ENCODE measurements around the gene ZNF805. TPM values are rescaled to one million over a fixed set of nuclear protein-coding genes. Genes with fewer than 3 reads are reported as not detected.

The ZNF805 gene
- total RNA-seq (2022) (13.8 and 14.1 TPM in 2 replicates), Bru-seq, nascent RNA (percentile 79 among the genes with signal in this experiment), BruChase-seq, experiment 1, labeled RNA remaining after a 6-hour chase (percentile 69 among the genes with signal in this experiment), BruChase-seq, experiment 2, labeled RNA remaining after a 2-hour chase (percentile 75 among the genes with signal in this experiment)
- long read RNA-seq, partial matches to known transcripts = 1 of 4 reads
- long read RNA-seq, other reads (novel, unspliced or antisense) = 0 of 4 reads

DNA sequence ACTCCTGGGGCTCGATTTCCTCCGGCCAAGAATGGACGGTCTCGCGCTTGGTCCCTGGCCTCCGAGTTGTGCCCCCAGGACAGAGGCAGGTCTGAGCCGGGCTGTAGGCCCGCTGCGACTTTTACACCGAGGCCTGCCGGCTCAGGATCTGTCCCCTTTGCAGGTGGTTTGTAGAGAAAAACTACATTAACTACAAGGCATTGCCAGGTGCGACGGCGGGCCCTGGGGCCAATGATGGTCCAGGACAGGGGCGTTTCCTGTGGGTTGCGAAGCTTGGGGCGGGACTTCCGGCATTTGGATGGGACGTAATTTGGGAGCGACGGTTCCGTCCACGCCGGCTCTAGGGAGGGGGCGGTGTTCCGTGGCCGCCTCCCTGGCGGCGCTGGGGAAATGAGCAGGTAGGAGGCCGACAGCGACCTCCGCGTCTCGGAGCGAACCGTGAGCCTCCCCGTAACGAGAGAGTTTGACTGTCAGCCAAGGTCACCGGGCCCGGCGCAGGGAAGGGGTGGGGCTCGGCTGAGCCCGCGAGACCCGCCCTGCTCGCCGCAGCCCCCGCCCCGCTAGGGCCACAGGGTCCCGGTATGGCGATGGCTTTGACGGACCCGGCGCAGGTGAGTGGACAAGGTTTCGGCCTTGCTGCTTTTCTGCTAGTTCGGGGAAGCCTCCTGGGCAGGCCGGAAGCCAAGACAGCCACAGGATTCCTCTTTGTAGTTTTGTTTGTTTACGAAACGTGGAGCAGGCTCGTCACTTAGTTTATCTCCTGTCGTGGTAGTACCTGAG lies at the start of gene ZNF805:
TSS of gene ZNF805 (plus strand) at position 322 of the 780 bp plus-strand sequence. CDS start at position 582, 260 bp downstream.
- TF ChIP-seq, protein P1, sequence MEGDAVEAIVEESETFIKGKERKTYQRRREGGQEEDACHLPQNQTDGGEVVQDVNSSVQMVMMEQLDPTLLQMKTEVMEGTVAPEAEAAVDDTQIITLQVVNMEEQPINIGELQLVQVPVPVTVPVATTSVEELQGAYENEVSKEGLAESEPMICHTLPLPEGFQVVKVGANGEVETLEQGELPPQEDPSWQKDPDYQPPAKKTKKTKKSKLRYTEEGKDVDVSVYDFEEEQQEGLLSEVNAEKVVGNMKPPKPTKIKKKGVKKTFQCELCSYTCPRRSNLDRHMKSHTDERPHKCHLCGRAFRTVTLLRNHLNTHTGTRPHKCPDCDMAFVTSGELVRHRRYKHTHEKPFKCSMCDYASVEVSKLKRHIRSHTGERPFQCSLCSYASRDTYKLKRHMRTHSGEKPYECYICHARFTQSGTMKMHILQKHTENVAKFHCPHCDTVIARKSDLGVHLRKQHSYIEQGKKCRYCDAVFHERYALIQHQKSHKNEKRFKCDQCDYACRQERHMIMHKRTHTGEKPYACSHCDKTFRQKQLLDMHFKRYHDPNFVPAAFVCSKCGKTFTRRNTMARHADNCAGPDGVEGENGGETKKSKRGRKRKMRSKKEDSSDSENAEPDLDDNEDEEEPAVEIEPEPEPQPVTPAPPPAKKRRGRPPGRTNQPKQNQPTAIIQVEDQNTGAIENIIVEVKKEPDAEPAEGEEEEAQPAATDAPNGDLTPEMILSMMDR (IDR thresholded peaks at IDR 0.05; ENCODE audit: unreplicated experiment) = no peak
- H3K4me1 Mint-ChIP-seq (ENCODE audit: low read depth, unreplicated experiment) = peaks cover 8% of the 10 kb centered on the region
- H3K27me3 Mint-ChIP-seq (ENCODE audit: unreplicated experiment) = no peaks in the 10 kb centered on the region
- CTCF ChIA-PET = no interaction called here
- H3K4me3 Mint-ChIP-seq (ENCODE audit: low read depth, unreplicated experiment) = peak within 1 kb of the TSS; percentile 70
- H3K27ac Mint-ChIP-seq (ENCODE audit: unreplicated experiment) = peak within 1 kb of the TSS; percentile 56
- BruUV-seq (replicated peaks) = TSS peak; percentile 54
- intact Hi-C loops (cut with micrococcal nuclease; ENCODE audit: unreplicated experiment) = loop anchor here (2.0 kb wide), 1 partner anchor 40 kb away; the partner anchor contains the start of gene ZNF460
- DNase-seq = peak; percentile 97
- peaks cover 38% of the 10 kb centered on the region for H3K36me3 Mint-ChIP-seq (ENCODE audit: insufficient read depth, unreplicated experiment)
- H3K9me3 Mint-ChIP-seq (ENCODE audit: low read depth, unreplicated experiment) = peaks cover 9% of the 10 kb centered on the region

DNA sequence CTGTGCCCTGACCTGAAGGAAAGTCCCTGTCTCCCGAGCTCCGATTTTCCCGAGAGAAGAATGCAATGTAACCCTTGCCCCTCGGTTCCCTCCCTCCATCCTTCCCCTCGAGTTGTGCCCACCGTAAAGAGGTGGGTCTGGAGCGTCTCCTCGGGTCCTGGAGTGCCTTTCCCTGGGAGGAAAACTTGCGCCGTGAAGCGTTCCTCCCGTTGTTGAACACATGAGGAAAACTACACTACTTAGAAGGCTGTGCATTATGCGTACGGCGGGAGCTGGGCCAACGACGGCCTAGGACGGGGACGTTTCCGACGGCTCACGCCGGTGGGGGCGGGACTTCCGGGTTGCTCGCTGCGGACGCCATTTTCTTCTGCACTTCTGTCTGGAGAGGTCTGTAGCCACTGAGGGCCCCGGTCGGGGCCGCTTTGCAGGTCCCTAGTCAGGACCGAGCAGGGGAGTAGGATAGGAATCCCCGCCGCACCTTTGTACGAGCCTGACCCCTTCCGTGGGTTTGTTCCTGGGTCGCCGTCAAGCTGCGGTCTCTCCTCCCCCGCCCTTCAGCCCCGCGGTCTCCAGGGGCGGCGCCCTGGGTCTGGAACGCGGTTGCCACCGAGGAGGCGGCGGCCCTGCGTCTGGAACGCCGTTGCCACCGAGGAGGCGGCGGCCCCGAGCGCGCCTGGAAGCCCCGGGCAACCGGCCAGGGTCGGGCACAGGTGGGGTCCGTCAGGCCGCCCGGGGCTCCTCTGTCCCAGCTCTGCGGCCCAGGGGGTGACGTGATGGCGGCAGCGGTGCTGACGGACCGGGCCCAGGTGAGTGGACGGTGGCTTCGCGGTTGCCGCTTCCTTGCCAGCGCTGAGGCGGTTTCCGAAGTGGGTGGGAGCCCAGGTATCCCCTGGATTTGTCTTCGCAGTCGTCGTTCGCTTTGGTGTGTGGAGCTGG lies 49.0 kb upstream of the ZNF805 start, which contains the start of gene ZNF264:
TSS of gene ZNF264 (plus strand) at position 360 of the 936 bp plus-strand sequence. CDS start at position 774, 414 bp downstream.
- TF ChIP-seq, protein P1 (IDR thresholded peaks at IDR 0.05; ENCODE audit: unreplicated experiment) = no peak
- intact Hi-C loops (cut with micrococcal nuclease; ENCODE audit: unreplicated experiment) = loop anchor here (10.0 kb wide), 1 partner anchor 193 kb away; the partner anchor contains the start of gene ZNF548
- no TSS peak for BruUV-seq (replicated peaks)
- Mint-ChIP-seq H3K27me3 (ENCODE audit: unreplicated experiment) (no peaks in the 10 kb centered on the region), H3K27ac (ENCODE audit: unreplicated experiment) (peak within 1 kb of the TSS; percentile 91), H3K36me3 (ENCODE audit: insufficient read depth, unreplicated experiment) (peaks cover 41% of the 10 kb centered on the region), H3K9me3 (ENCODE audit: low read depth, unreplicated experiment) (peaks cover 12% of the 10 kb centered on the region), H3K4me3 (ENCODE audit: low read depth, unreplicated experiment) (peak within 1 kb of the TSS; percentile 85), H3K4me1 (ENCODE audit: low read depth, unreplicated experiment) (peaks cover 11% of the 10 kb centered on the region)
- CTCF ChIA-PET = interaction anchor here (0.6 to 1.1 kb wide), 2 partner anchors 9 to 10 kb away, joined by 3 to 5 read pairs; no protein-coding TSS in a partner anchor
- DNase-seq = peak; percentile 93

DNA sequence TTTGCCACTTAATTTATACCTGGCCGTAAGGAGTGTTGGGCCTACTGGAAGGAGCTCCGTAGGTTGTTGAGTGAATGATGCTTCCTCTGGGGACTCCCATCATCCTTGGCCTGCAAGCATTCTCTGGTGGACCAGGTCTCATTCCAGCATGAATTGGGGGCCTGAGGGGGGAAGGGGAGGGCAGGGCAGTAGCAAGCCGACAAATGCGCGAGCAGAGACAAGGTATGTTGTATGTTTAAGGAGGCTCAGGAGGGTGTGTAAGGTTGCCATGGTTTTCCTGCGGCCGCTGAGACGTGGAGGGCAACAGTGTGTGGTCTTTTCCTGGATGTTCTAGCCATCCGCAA lies 48.4 kb upstream of the ZNF805 start:
- TF ChIP-seq, protein P1 (IDR thresholded peaks at IDR 0.05; ENCODE audit: unreplicated experiment) = no peak
- Mint-ChIP-seq H3K4me1 (ENCODE audit: low read depth, unreplicated experiment) (peaks cover 11% of the 10 kb centered on the region), H3K36me3 (ENCODE audit: insufficient read depth, unreplicated experiment) (peaks cover 47% of the 10 kb centered on the region)

More for the DNA sequence above, 48.4 kb upstream of the ZNF805 start:
- Mint-ChIP-seq H3K27ac (ENCODE audit: unreplicated experiment) (peak overlapping the region; percentile 91), H3K9me3 (ENCODE audit: low read depth, unreplicated experiment) (peaks cover 16% of the 10 kb centered on the region), H3K27me3 (ENCODE audit: unreplicated experiment) (no peaks in the 10 kb centered on the region), H3K4me3 (ENCODE audit: low read depth, unreplicated experiment) (peak overlapping the region; percentile 85)
- CTCF ChIA-PET = interaction anchor here (0.6 to 1.1 kb wide), 2 partner anchors 9 to 10 kb away, joined by 3 to 5 read pairs; no protein-coding TSS in a partner anchor
- intact Hi-C loops (cut with micrococcal nuclease; ENCODE audit: unreplicated experiment) = loop anchor here (10.0 kb wide), 1 partner anchor 193 kb away; the partner anchor contains the start of gene ZNF548
- DNase-seq = no peak
- BruUV-seq (replicated peaks) = no TSS peak

Measured in Calu3 (cell line).